GM12878 (cell line): ENCODE data around the gene BIN1.

Experiments used
- BACH1 ChIP-seq: fragments of 450-650 bp; IDR thresholded peaks from 2 replicates; pipeline ENCODE4 v1.6.1; 2017; ENCODE audit warnings: mild to moderate bottlenecking, borderline replicate concordance
- CBX5 ChIP-seq: sonication (generic); IDR thresholded peaks from 2 replicates; pipeline ENCODE4 v1.6.1; 2016; ENCODE audit warnings: low read depth, moderate library complexity, mild to moderate bottlenecking, inconsistent platforms
- CEBPB ChIP-seq, 2 experiments: fragments of 150-350 bp in 1 of 2; IDR thresholded peaks; 2 replicates each; pipeline ENCODE4 v1.6.1; 2012 to 2014; ENCODE audit warnings: low read depth in 2 of 2, low read length in 2 of 2, borderline replicate concordance in 1 of 2, inconsistent platforms in 1 of 2
- POLR2A ChIP-seq: IDR thresholded peaks from 2 replicates; pipeline ENCODE4 v1.6.1; 2011; ENCODE audit warnings: low read depth, mild to moderate bottlenecking, low read length
- POLR2AphosphoS5 ChIP-seq: IDR thresholded peaks from 2 replicates; pipeline ENCODE4 v1.6.1; 2011; ENCODE audit warnings: mild to moderate bottlenecking, low read length, inconsistent platforms
- TCF12 ChIP-seq: IDR thresholded peaks from 2 replicates; pipeline ENCODE4 v1.6.1; 2011; ENCODE audit warnings: low read depth, mild to moderate bottlenecking, low read length
- ZNF622 ChIP-seq: fragments of 450-650 bp; IDR thresholded peaks from 2 replicates; pipeline ENCODE4 v1.6.1; 2017; ENCODE audit warnings: mild to moderate bottlenecking, inconsistent platforms
- TF ChIP-seq, protein P1 (sequence below): IDR thresholded peaks from 2 replicates; pipeline ENCODE4 v1.6.1; 2011; ENCODE audit warnings: low read depth, mild to moderate bottlenecking, low read length, moderate library complexity, borderline replicate concordance; ENCODE audit errors: extremely low read depth
- TF ChIP-seq, protein P2 (sequence below), 3 experiments: IDR thresholded peaks in 2 of 3; conservative IDR thresholded peaks in 1 of 3; 2 replicates each; pipeline ENCODE4 v1.5.1; 2011; ENCODE audit warnings: low read depth in 3 of 3, low read length in 3 of 3, mild to moderate bottlenecking in 3 of 3, control low read depth in 2 of 3, moderate library complexity in 2 of 3, inconsistent platforms in 1 of 3, mixed read lengths in 1 of 3; ENCODE audit not compliant: control insufficient read depth in 2 of 3, insufficient read depth in 1 of 3; ENCODE audit errors: extremely low read depth in 1 of 3
- TF ChIP-seq, protein P3 (sequence below): IDR thresholded peaks from 2 replicates; pipeline ENCODE4 v1.6.1; 2011; ENCODE audit warnings: mild to moderate bottlenecking, low read depth, low read length, moderate library complexity; ENCODE audit not compliant: insufficient replicate concordance
- TF ChIP-seq, protein P4 (sequence below): IDR thresholded peaks from 2 replicates; pipeline ENCODE4 v1.6.1; 2012; ENCODE audit warnings: low read depth, low read length, improper control_type of control experiment

DNA sequence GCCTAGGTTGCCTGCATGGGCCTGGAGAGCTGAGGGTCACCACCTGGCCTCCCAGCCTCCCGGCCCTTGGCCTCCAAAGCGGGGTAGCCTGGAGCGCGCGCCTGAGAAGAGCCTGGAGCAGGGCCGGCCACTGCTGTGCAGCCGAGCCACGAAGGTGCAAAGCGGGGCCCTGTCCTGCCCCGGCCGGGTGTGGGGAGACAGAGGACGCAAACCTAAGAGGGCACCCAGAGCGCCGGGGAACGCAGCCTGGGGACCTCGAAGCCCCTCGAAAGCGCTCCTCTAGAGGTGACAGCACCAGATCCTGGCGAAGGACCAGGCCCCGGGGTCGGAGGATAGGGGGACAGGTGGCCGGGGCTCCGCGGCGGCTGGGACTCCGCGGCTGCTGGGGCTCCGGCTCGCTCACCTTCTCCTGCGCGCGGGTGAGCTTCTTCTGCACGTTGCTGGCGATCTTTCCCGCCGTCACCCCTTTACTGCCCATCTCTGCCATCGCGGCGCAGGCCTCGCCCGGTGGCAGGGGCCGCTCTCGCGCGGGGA is 430 bp downstream of the BIN1 start:
- TF ChIP-seq, protein P1, sequence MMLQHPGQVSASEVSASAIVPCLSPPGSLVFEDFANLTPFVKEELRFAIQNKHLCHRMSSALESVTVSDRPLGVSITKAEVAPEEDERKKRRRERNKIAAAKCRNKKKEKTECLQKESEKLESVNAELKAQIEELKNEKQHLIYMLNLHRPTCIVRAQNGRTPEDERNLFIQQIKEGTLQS: no peak
- TF ChIP-seq, protein P2, sequence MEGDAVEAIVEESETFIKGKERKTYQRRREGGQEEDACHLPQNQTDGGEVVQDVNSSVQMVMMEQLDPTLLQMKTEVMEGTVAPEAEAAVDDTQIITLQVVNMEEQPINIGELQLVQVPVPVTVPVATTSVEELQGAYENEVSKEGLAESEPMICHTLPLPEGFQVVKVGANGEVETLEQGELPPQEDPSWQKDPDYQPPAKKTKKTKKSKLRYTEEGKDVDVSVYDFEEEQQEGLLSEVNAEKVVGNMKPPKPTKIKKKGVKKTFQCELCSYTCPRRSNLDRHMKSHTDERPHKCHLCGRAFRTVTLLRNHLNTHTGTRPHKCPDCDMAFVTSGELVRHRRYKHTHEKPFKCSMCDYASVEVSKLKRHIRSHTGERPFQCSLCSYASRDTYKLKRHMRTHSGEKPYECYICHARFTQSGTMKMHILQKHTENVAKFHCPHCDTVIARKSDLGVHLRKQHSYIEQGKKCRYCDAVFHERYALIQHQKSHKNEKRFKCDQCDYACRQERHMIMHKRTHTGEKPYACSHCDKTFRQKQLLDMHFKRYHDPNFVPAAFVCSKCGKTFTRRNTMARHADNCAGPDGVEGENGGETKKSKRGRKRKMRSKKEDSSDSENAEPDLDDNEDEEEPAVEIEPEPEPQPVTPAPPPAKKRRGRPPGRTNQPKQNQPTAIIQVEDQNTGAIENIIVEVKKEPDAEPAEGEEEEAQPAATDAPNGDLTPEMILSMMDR (IDR thresholded peaks at IDR 0.05 in 2 of 3, conservative IDR thresholded peaks at IDR 0.05 in 1 of 3; ENCODE audit: control insufficient read depth in 2 of 3, extremely low read depth in 1 of 3, insufficient read depth in 1 of 3, low read depth in 3 of 3, low read length in 3 of 3): no peak
- TF ChIP-seq, protein P3, sequence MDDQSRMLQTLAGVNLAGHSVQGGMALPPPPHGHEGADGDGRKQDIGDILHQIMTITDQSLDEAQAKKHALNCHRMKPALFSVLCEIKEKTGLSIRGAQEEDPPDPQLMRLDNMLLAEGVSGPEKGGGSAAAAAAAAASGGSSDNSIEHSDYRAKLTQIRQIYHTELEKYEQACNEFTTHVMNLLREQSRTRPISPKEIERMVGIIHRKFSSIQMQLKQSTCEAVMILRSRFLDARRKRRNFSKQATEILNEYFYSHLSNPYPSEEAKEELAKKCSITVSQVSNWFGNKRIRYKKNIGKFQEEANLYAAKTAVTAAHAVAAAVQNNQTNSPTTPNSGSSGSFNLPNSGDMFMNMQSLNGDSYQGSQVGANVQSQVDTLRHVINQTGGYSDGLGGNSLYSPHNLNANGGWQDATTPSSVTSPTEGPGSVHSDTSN: no peak
- no peak for TF ChIP-seq CEBPB (IDR thresholded peaks at IDR 0.05; ENCODE audit: borderline replicate concordance in 1 of 2, low read depth in 2 of 2, low read length in 2 of 2)
- no peak for TF ChIP-seq CBX5
- no peak for TF ChIP-seq POLR2A
- TF ChIP-seq BACH1: no peak
- TF ChIP-seq TCF12: no peak
- TF ChIP-seq, protein P4, sequence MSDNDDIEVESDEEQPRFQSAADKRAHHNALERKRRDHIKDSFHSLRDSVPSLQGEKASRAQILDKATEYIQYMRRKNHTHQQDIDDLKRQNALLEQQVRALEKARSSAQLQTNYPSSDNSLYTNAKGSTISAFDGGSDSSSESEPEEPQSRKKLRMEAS: no peak
- no peak for TF ChIP-seq POLR2AphosphoS5
- TF ChIP-seq ZNF622: no peak
